GM06990 (cell line): Measurements from ENCODE around the gene PFN2.

ENCODE experiments used
- DNase-seq: peaks from one replicate; pipeline ENCODE4 v3.0.0-alpha.2; 2011; ENCODE audit not compliant: insufficient read length; ENCODE audit errors: extremely low read depth
- H3K27me3 ChIP-seq: replicated peaks from 2 replicates; pipeline ENCODE4 v1.6.0; 2011; ENCODE audit warnings: low read length; ENCODE audit not compliant: control insufficient read depth, insufficient read depth
- H3K36me3 ChIP-seq: 2 replicates; pipeline ENCODE4 v1.5.1; 2011; ENCODE audit warnings: low read length; ENCODE audit not compliant: control insufficient read depth, insufficient read depth
- H3K4me3 ChIP-seq: replicated peaks from 2 replicates; pipeline ENCODE4 v1.5.1; 2011; ENCODE audit warnings: low read depth, mild to moderate bottlenecking, control low read depth, low read length
- CTCF ChIP-seq: IDR thresholded peaks from 2 replicates; pipeline ENCODE4 v1.5.1; 2011; ENCODE audit warnings: low read length, control low read depth, mild to moderate bottlenecking, inconsistent platforms; ENCODE audit not compliant: insufficient read depth, poor library complexity, severe bottlenecking

The PFN2 gene

DNA sequence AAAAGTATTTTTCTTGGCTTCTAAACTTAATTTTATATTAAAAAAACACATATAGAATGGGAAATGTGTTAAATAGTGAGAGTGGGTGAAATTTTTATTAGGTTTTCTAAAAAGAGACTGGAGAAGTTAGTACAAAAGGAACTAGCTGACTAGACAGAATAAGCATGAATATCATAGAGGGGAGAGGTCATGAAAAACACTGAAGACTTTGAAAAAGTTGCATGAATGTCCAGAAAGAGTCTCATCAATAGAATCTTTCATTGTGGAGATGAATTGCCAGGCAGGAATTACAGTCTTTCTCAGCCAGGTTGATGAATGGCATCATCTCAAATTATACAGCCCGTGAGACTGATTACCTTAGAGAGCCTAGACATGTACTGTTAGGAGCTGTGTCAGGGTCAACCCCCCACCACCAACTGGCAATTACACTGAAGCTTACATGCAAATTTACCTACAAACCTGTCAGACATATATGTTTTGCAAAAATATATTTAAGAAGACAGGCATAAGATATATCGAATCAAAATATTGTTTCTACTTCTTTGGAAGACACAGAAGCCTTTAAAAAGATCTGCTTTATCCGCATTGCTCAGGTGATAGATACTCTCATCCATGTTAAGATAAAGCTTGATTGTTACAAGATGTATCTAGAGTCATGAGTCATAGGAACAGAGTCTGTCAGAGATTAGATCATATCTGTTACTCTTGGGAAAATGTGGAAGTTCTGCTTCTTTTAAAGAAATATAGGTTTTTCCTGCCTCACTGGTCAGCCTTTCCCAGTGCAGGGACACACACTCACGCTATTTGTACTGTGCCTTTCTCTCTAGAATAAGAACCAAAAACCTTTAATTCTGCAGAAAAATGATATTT, 34.8 kb upstream of the PFN2 start:
- DNase-seq: no peak
- Histone ChIP-seq H3K27me3 (no peaks in the 10 kb centered on the region), H3K36me3 (no peaks in the 10 kb centered on the region), H3K4me3 (no peak overlapping the region)
- TF ChIP-seq CTCF: no peak

- no peak for TF ChIP-seq CTCF
- no peak overlapping the region for H3K4me3 ChIP-seq
- H3K36me3 ChIP-seq: no peaks in the 10 kb centered on the region
- no peaks in the 10 kb centered on the region for H3K27me3 ChIP-seq
- DNase-seq: no peak
These were observed 29.9 kb upstream of the PFN2 start for GRCh38 chr3:150000641-150001040.

DNA sequence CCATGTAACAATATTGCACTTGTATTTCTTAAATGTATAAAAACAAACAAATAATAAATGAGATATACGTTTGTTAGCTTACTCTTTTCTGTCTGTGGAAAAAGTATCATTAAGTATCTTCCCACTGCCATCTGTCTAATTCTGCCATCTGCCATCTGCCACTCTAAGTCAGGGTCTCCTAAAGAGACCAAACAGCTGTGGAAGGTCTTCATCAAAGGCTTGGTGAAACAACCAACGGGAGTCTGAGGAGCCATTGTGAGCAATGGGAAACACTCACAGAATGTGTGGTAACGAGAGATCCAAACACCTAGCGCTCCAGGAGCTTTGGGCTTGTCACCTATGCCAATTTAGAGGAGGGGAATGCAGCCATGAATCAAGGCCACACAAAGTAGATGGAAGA, 28.7 kb upstream of the PFN2 start:
- no peaks in the 10 kb centered on the region for H3K36me3 ChIP-seq
- H3K4me3 ChIP-seq: no peak overlapping the region
- no peak for DNase-seq
- H3K27me3 ChIP-seq: no peaks in the 10 kb centered on the region
- TF ChIP-seq CTCF: no peak

DNA sequence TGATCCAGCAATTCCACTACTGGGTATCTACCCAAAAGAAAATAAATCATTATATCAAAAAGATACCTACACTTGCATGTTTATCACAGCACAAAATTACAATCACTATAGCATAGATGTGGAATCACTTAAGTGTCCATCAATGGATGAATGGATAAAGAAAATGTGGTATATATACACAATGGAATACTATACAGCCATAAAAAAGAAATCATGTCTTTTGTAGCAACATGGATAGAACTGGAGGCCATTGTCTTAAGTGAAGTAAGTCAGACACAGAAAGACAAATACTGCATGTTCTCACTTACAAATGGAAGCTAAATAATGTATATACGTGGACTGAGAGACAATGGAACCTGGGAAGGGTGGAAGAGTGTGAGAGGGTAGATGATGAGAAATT, 28.3 kb upstream of the PFN2 start:
- no peak for TF ChIP-seq CTCF
- no peaks in the 10 kb centered on the region for H3K36me3 ChIP-seq
- H3K27me3 ChIP-seq: no peaks in the 10 kb centered on the region
- H3K4me3 ChIP-seq: no peak overlapping the region
- no peak for DNase-seq

- DNase-seq: no peak
- no peaks in the 10 kb centered on the region for H3K27me3 ChIP-seq
- H3K4me3 ChIP-seq: no peak overlapping the region
- TF ChIP-seq CTCF: no peak
- no peaks in the 10 kb centered on the region for H3K36me3 ChIP-seq
These were observed 21.8 kb upstream of the PFN2 start for GRCh38 chr3:149992416-149993058.
